ENCODE measurements around the gene ZNF141.

Gene ZNF141

DNA sequence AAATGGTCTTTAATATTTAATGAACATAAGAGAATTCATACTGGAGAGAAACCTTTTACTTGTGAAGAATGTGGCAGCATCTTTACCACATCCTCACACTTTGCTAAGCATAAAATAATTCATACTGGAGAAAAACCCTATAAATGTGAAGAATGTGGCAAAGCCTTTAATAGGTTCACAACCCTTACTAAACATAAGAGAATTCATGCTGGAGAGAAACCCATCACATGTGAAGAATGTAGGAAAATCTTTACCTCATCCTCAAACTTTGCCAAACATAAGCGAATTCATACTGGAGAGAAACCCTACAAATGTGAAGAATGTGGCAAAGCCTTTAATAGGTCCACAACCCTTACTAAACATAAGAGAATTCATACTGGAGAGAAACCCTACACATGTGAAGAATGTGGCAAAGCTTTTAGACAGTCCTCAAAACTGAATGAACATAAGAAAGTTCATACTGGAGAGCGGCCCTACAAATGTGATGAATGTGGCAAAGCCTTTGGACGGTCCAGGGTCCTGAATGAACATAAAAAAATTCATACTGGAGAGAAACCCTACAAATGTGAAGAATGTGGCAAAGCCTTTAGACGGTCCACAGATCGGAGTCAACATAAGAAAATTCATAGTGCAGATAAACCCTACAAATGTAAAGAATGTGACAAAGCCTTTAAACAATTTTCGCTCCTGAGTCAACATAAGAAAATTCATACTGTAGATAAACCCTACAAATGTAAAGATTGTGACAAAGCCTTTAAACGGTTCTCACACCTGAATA is 35.6 kb downstream of the ZNF141 start:
- Histone ChIP-seq H3K9me2 (replicated peaks; ENCODE audit: low read depth, low read length) (no peaks in the 10 kb centered on the region), H3K79me2 (ENCODE audit: insufficient read depth, low read length) (no peaks in the 10 kb centered on the region), H3K27me3 (ENCODE audit: insufficient read depth, low read length, poor library complexity, severe bottlenecking) (no peaks in the 10 kb centered on the region), H3K36me3 (ENCODE audit: insufficient read depth, low read length) (no peaks in the 10 kb centered on the region), H3K4me1 (ENCODE audit: insufficient read depth, low read length, poor library complexity, severe bottlenecking) (no peaks in the 10 kb centered on the region), H2AFZ (ENCODE audit: low read length) (no peak overlapping the region), H3K4me2 (ENCODE audit: low read depth, low read length, poor library complexity, severe bottlenecking) (no peak overlapping the region), H4K20me1 (ENCODE audit: insufficient read depth, low read length, poor library complexity, severe bottlenecking) (no peaks in the 10 kb centered on the region), H3K9me3 (ENCODE audit: insufficient read depth, low read depth, low read length) (peaks cover 58% of the 10 kb centered on the region), H3F3A (ENCODE audit: low read depth) (no peaks in the 10 kb centered on the region), H3K4me3 (ENCODE audit: low read length, poor library complexity, severe bottlenecking) (no peak overlapping the region), H3K9ac (ENCODE audit: low read depth, low read length, poor library complexity, severe bottlenecking) (no peak overlapping the region)
- no peak for TF ChIP-seq EZH2phosphoT487 (IDR thresholded peaks at IDR 0.05; ENCODE audit: borderline replicate concordance)
- TF ChIP-seq, protein P1, sequence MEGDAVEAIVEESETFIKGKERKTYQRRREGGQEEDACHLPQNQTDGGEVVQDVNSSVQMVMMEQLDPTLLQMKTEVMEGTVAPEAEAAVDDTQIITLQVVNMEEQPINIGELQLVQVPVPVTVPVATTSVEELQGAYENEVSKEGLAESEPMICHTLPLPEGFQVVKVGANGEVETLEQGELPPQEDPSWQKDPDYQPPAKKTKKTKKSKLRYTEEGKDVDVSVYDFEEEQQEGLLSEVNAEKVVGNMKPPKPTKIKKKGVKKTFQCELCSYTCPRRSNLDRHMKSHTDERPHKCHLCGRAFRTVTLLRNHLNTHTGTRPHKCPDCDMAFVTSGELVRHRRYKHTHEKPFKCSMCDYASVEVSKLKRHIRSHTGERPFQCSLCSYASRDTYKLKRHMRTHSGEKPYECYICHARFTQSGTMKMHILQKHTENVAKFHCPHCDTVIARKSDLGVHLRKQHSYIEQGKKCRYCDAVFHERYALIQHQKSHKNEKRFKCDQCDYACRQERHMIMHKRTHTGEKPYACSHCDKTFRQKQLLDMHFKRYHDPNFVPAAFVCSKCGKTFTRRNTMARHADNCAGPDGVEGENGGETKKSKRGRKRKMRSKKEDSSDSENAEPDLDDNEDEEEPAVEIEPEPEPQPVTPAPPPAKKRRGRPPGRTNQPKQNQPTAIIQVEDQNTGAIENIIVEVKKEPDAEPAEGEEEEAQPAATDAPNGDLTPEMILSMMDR (conservative IDR thresholded peaks at IDR 0.05; ENCODE audit: low read length) = no peak

GRCh38 chr4:374298-375160 is 36.9 kb downstream of the ZNF141 start:
- H3K4me2 ChIP-seq (ENCODE audit: low read depth, low read length, poor library complexity, severe bottlenecking) = no peak overlapping the region
- no peak overlapping the region for H2AFZ ChIP-seq (ENCODE audit: low read length)
- H3K79me2 ChIP-seq (ENCODE audit: insufficient read depth, low read length) = no peaks in the 10 kb centered on the region
- peaks cover 55% of the 10 kb centered on the region for H3K9me3 ChIP-seq (ENCODE audit: insufficient read depth, low read depth, low read length)
- H3K4me3 ChIP-seq (ENCODE audit: low read length, poor library complexity, severe bottlenecking) = no peak overlapping the region
- H3K9me2 ChIP-seq (replicated peaks; ENCODE audit: low read depth, low read length) = no peaks in the 10 kb centered on the region
- no peak overlapping the region for H3K9ac ChIP-seq (ENCODE audit: low read depth, low read length, poor library complexity, severe bottlenecking)
- H4K20me1 ChIP-seq (ENCODE audit: insufficient read depth, low read length, poor library complexity, severe bottlenecking) = no peaks in the 10 kb centered on the region
- no peak for TF ChIP-seq EZH2phosphoT487 (IDR thresholded peaks at IDR 0.05; ENCODE audit: borderline replicate concordance)
- TF ChIP-seq, protein P1 (conservative IDR thresholded peaks at IDR 0.05; ENCODE audit: low read length) = no peak
- H3K36me3 ChIP-seq (ENCODE audit: insufficient read depth, low read length) = no peaks in the 10 kb centered on the region
- no peaks in the 10 kb centered on the region for H3K4me1 ChIP-seq (ENCODE audit: insufficient read depth, low read length, poor library complexity, severe bottlenecking)
- no peaks in the 10 kb centered on the region for H3F3A ChIP-seq (ENCODE audit: low read depth)
- H3K27me3 ChIP-seq (ENCODE audit: insufficient read depth, low read length, poor library complexity, severe bottlenecking) = no peaks in the 10 kb centered on the region

GRCh38 chr4:384311-385010 is 46.8 kb downstream of the ZNF141 start:
- peak overlapping the region; percentile 37; the same call in 1 of the 2 replicates for H2AFZ ChIP-seq (ENCODE audit: low read length)
- H3K27me3 ChIP-seq (ENCODE audit: insufficient read depth, low read length, poor library complexity, severe bottlenecking) = no peaks in the 10 kb centered on the region
- H3K9me2 ChIP-seq (replicated peaks; ENCODE audit: low read depth, low read length) = no peaks in the 10 kb centered on the region
- TF ChIP-seq EZH2phosphoT487 (IDR thresholded peaks at IDR 0.05; ENCODE audit: borderline replicate concordance) = no peak
- TF ChIP-seq, protein P1 (conservative IDR thresholded peaks at IDR 0.05; ENCODE audit: low read length) = no peak
- H3K4me3 ChIP-seq (ENCODE audit: low read length, poor library complexity, severe bottlenecking) = peak overlapping the region; percentile 60
- peaks cover 20% of the 10 kb centered on the region for H3K4me1 ChIP-seq (ENCODE audit: insufficient read depth, low read length, poor library complexity, severe bottlenecking)
- H3K36me3 ChIP-seq (ENCODE audit: insufficient read depth, low read length) = no peaks in the 10 kb centered on the region
- no peaks in the 10 kb centered on the region for H3K79me2 ChIP-seq (ENCODE audit: insufficient read depth, low read length)
- no peak overlapping the region for H3K9ac ChIP-seq (ENCODE audit: low read depth, low read length, poor library complexity, severe bottlenecking)
- H4K20me1 ChIP-seq (ENCODE audit: insufficient read depth, low read length, poor library complexity, severe bottlenecking) = no peaks in the 10 kb centered on the region
- peaks cover 34% of the 10 kb centered on the region; the same call in 1 of the 2 replicates for H3K9me3 ChIP-seq (ENCODE audit: insufficient read depth, low read depth, low read length)
- peaks cover 4% of the 10 kb centered on the region; the same call in 1 of the 2 replicates for H3F3A ChIP-seq (ENCODE audit: low read depth)
- H3K4me2 ChIP-seq (ENCODE audit: low read depth, low read length, poor library complexity, severe bottlenecking) = peak overlapping the region; percentile 83

Measured in Loucy (cell line).